Endodermal cell (in vitro differentiated cells): ENCODE data around the gene GNE. TPM values are rescaled to one million over a fixed set of nuclear protein-coding genes. Genes with fewer than 3 reads are reported as not detected.

Experiments used
- DNase-seq: peaks from one replicate; pipeline ENCODE4 v3.0.0-alpha.2; 2017
- H3K27ac ChIP-seq: 2 replicates; pipeline ENCODE4 v1.5.1; 2013; ENCODE audit warnings: mild to moderate bottlenecking, low read depth, low read length, moderate library complexity
- H3K27me3 ChIP-seq: 2 replicates; pipeline ENCODE4 v1.6.1; 2013; ENCODE audit warnings: mild to moderate bottlenecking, low read length, moderate library complexity; ENCODE audit not compliant: insufficient read depth, control insufficient read depth, poor library complexity, severe bottlenecking
- H3K36me3 ChIP-seq: 2 replicates; pipeline ENCODE4 v1.7.0; 2013; ENCODE audit warnings: mild to moderate bottlenecking, low read length, moderate library complexity; ENCODE audit not compliant: control insufficient read depth, insufficient read depth
- H3K4me1 ChIP-seq: one replicate; pipeline ENCODE4 v1.7.0; 2013; ENCODE audit warnings: low read length; ENCODE audit not compliant: control insufficient read depth, insufficient read depth
- H3K4me3 ChIP-seq: 2 replicates; pipeline ENCODE4 v1.5.1; 2013; ENCODE audit warnings: mild to moderate bottlenecking, low read length, moderate library complexity
- H3K9ac ChIP-seq: 2 replicates; pipeline ENCODE4 v1.6.1; 2013; ENCODE audit warnings: mild to moderate bottlenecking, low read length, moderate library complexity; ENCODE audit not compliant: poor library complexity, severe bottlenecking; ENCODE audit errors: extremely low read depth
- H3K9me3 ChIP-seq: 2 replicates; pipeline ENCODE4 v1.6.1; 2013; ENCODE audit warnings: mild to moderate bottlenecking, low read length, moderate library complexity; ENCODE audit not compliant: control insufficient read depth
- H3K27ac Mint-ChIP-seq: 2 replicates; pipeline ENCODE4 v1.8.0; 2020; ENCODE audit warnings: mixed read lengths
- H3K27me3 Mint-ChIP-seq: 2 replicates; pipeline ENCODE4 v1.8.0; 2021; ENCODE audit warnings: mild to moderate bottlenecking, mixed read lengths; ENCODE audit not compliant: insufficient read depth
- H3K36me3 Mint-ChIP-seq: 2 replicates; pipeline ENCODE4 v1.8.0; 2020; ENCODE audit warnings: low read depth, mixed read lengths
- H3K4me1 Mint-ChIP-seq: 2 replicates; pipeline ENCODE4 v1.8.0; 2020; ENCODE audit warnings: mixed read lengths
- H3K4me3 Mint-ChIP-seq: 2 replicates; pipeline ENCODE4 v1.8.0; 2020; ENCODE audit warnings: mild to moderate bottlenecking, moderate library complexity, mixed read lengths
- H3K9me3 Mint-ChIP-seq: 2 replicates; pipeline ENCODE4 v1.8.0; 2020; ENCODE audit warnings: mild to moderate bottlenecking, mixed read lengths
- WGBS, 2 experiments: methylation state at CpG; one replicate each; pipeline versions ENCODE4 v1.1.5 to v1.1.7; 2013; ENCODE audit warnings: missing lambda C conversion rate in 2 of 2, mixed read lengths in 1 of 2; ENCODE audit not compliant: insufficient coverage in 1 of 2, insufficient read length in 1 of 2; 5-methylcytosine and 5-hydroxymethylcytosine counted together
- total RNA-seq, 2 donors: library from RNA; stranded (reverse); fragmentation: NEBNext Ultra II Directional in 1 of 2; extraction: Animal tissue kit (Norgen Biotek cat#: 25700) in 1 of 2; gene quantifications; 2 replicates in 1 of 2; 3 replicates in 1 of 2; pipeline ENCODE4 v1.2.1, GENCODE V29; 2021
- TF ChIP-seq, protein P1 (sequence below): fragments of 200-600 bp; sonication (generic); conservative IDR thresholded peaks from 2 replicates; pipeline ENCODE4 v1.5.0; 2021; ENCODE audit warnings: antibody characterized with exemption, mild to moderate bottlenecking

Gene GNE
- total RNA-seq, 2 donors from 2014 or later = 5.6 to 7.0 TPM

GRCh38 chr9:36207546-36208012 is 50.7 kb downstream of the GNE start:
- no peak overlapping the region for H3K27ac ChIP-seq
- peaks cover 96% of the 10 kb centered on the region for H3K36me3 ChIP-seq
- no peak overlapping the region for H3K9ac ChIP-seq
- H3K36me3 Mint-ChIP-seq = peaks cover 91% of the 10 kb centered on the region
- TF ChIP-seq, protein P1, sequence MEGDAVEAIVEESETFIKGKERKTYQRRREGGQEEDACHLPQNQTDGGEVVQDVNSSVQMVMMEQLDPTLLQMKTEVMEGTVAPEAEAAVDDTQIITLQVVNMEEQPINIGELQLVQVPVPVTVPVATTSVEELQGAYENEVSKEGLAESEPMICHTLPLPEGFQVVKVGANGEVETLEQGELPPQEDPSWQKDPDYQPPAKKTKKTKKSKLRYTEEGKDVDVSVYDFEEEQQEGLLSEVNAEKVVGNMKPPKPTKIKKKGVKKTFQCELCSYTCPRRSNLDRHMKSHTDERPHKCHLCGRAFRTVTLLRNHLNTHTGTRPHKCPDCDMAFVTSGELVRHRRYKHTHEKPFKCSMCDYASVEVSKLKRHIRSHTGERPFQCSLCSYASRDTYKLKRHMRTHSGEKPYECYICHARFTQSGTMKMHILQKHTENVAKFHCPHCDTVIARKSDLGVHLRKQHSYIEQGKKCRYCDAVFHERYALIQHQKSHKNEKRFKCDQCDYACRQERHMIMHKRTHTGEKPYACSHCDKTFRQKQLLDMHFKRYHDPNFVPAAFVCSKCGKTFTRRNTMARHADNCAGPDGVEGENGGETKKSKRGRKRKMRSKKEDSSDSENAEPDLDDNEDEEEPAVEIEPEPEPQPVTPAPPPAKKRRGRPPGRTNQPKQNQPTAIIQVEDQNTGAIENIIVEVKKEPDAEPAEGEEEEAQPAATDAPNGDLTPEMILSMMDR = no peak
- no peaks in the 10 kb centered on the region for H3K9me3 Mint-ChIP-seq
- H3K27me3 ChIP-seq = no peaks in the 10 kb centered on the region
- H3K4me1 Mint-ChIP-seq = peaks cover 20% of the 10 kb centered on the region
- no peak for DNase-seq
- peak overlapping the region; percentile 76 for H3K27ac Mint-ChIP-seq
- peaks cover 10% of the 10 kb centered on the region for H3K4me1 ChIP-seq
- H3K9me3 ChIP-seq = no peaks in the 10 kb centered on the region
- no peaks in the 10 kb centered on the region for H3K27me3 Mint-ChIP-seq
- no peak overlapping the region for H3K4me3 ChIP-seq
- WGBS, 2 experiments = 80 to 100% methylated on average over 1 of the region's 1 CpG
- H3K4me3 Mint-ChIP-seq = no peak overlapping the region

DNA sequence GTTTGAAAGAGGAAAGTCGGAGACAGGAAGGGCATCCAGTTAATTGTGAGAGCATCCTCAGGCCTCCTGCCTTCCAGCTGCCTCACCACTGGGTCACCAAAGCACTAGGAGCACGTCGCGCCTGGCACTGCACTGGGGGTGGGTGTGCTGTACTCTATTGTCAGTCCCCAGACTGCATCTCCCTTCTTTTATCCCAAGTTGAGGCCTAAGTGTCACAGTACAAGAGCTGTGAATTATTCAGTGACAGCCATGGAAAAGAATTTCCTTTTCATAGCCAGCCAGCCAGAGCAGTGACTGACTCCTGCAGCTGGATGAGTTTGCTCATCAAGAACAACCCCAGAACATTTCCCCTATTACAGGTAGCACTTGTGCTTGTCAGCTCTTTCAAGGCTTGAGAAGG is 51.2 kb downstream of the GNE start:
- Mint-ChIP-seq H3K4me1 (peaks cover 16% of the 10 kb centered on the region), H3K4me3 (no peak overlapping the region), H3K9me3 (no peaks in the 10 kb centered on the region), H3K27ac (peak overlapping the region; percentile 59), H3K36me3 (peaks cover 91% of the 10 kb centered on the region), H3K27me3 (no peaks in the 10 kb centered on the region)
- WGBS, 2 experiments = 91 to 92% methylated on average over 1 to 4 of the region's 4 CpGs
- TF ChIP-seq, protein P1 = no peak
- Histone ChIP-seq H3K27ac (no peak overlapping the region), H3K4me3 (no peak overlapping the region), H3K4me1 (peaks cover 8% of the 10 kb centered on the region), H3K9me3 (no peaks in the 10 kb centered on the region), H3K36me3 (peaks cover 96% of the 10 kb centered on the region), H3K9ac (no peak overlapping the region), H3K27me3 (no peaks in the 10 kb centered on the region)
- no peak for DNase-seq

DNA sequence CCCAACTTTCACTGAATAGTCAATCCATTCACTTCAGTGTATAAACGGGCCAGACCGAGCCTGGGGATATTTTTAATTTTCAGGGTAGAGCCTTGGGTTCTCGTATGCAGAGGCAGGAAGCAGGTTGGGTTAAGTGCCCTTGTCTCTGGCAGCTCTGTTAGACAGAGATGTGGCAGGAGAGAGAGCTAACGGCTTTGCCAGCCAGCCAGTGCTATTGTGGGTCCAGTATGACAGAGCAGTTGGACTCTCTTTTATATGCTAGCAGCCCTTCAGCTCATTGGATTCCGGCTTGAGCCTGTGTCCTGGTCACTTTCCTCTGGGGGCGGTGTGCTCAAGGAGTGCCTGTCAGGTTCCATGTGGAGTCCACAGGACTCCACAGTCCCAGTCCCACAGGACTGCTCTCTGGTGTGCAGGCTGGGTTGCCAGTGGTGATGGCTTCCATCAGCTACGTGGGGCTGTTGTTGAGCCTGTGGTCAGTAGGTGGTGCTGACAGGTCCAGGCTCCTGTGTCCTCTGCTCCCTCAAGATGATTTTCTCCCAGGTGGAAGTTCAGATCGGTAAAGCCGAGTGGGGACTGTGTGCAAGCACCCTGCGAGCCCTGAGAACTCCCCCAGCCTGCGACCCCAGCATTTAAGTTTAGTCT is 53.2 kb downstream of the GNE start:
- peaks cover 96% of the 10 kb centered on the region for H3K36me3 ChIP-seq
- H3K4me1 ChIP-seq = peaks cover 4% of the 10 kb centered on the region
- H3K27ac ChIP-seq = no peak overlapping the region
- Mint-ChIP-seq H3K36me3 (peaks cover 91% of the 10 kb centered on the region), H3K4me3 (no peak overlapping the region), H3K4me1 (peaks cover 7% of the 10 kb centered on the region), H3K9me3 (no peaks in the 10 kb centered on the region), H3K27ac (no peak overlapping the region), H3K27me3 (no peaks in the 10 kb centered on the region)
- H3K4me3 ChIP-seq = no peak overlapping the region
- peak; percentile 80 for DNase-seq
- H3K27me3 ChIP-seq = no peaks in the 10 kb centered on the region
- WGBS, 2 experiments = 83 to 92% methylated on average over 8 to 11 of the region's 11 CpGs
- no peak overlapping the region for H3K9ac ChIP-seq
- H3K9me3 ChIP-seq = no peaks in the 10 kb centered on the region
- TF ChIP-seq, protein P1 = peak; percentile 73
